GF-D8 (cell line): ENCODE data around the gene RMP24.
"Not testable (repeated sequence)": the region's sequence is repeated elsewhere in the genome, so short reads cannot be mapped to it uniquely, and the experiment has no call there.

Experiments
- DNase-seq: peaks from one replicate; lab custom pipeline; 2025; lab: John Stamatoyannopoulos, UW

The RMP24 gene

GRCh38 chr18:35972197-35973000 lies at the start of gene RMP24:
Gene RMP24 (plus strand): TSS chr18:35972679.
- peak; percentile 89 for DNase-seq

- no peak for DNase-seq
Measured at GRCh38 chr18:35923939-35924684, 48.4 kb upstream of the RMP24 start.

DNA sequence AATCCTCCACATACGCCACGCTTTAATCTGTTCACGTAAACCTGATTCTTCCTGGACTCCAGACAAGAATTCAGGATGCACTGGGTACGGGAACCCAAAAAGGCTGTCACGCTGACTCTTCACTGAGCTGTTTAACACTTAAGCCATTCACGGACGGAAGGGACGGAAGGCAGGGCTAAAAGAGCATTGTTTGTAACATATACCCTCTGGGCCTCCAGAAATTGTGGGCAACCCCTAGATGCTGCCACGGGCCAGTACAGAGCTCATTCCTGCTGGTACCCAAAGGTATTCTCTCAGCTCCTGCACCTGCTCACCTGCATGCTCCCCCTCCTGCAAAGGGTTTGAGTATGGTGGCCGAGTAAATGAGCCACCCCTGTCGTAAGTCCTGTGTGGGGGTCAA lies 45.6 kb upstream of the RMP24 start:
- DNase-seq, result no peak

- no peak for DNase-seq
Measured at GRCh38 chr18:35927430-35927829, 45.0 kb upstream of the RMP24 start.

DNA sequence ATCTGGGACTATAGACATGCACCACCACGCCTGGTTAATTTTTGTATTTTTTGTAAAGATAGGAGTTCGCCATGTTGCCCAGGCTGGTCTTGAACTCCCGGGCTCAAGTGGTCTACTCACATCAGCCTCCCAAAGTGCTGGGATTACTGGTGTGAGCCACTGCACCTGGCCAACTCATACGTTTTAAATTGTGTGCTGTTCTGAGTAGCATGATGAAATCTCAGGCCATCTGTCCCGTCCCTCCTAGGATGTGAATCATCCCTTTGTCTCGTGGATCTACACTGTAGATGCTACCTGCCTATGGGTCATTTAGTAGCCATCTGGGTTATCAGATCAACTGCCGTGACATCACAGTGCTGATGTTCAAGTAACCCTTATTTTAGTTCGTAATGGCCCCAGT lies 38.5 kb upstream of the RMP24 start:
- no peak for DNase-seq

DNA sequence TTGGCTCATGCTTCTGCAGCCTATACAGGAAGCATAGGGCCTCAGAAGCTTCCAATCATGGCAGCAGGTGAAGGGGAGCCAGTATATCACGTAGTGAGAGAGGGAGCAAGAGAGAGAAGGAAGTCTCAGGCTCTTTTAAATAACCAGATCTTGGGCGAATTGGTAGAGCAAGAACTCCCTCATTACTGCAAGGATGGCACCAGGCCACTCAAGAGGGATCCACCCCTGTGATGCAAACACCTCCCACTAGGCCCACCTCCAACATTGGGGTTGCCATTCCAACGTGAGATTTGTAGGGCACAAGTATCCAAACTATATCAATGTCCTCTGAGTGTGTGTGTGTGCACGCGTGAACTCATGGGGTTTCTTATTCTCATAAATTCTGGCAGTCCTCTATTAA lies 37.6 kb upstream of the RMP24 start:
- DNase-seq, result no peak

- no peak for DNase-seq
Measured at GRCh38 chr18:35935805-35936204, 36.7 kb upstream of the RMP24 start.

- no peak for DNase-seq
Measured at GRCh38 chr18:35936951-35937350, 35.5 kb upstream of the RMP24 start.

GRCh38 chr18:35938158-35938557 lies 34.3 kb upstream of the RMP24 start:
- DNase-seq, result no peak

DNA sequence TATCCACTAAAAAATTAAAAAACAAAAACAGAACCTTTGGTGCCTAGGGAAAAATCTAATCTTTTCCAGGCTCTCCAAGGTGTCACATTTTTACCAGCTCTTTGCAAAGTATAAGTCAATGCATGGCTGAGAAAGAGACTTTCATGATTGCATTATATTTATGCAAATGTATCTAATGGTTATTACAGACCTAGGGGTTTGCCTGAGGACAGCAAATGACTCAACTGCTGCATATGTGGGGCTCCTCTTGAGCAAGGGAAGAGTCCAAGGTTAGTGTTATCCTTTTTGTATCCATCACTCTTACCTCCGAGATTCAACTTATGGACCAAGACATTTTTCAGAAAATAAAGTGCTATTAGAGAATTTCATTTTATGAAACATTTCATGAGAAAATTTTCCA lies 33.9 kb upstream of the RMP24 start:
- no peak for DNase-seq

GRCh38 chr18:35939138-35939537 lies 33.3 kb upstream of the RMP24 start:
- no peak for DNase-seq

- DNase-seq, result no peak
Measured at GRCh38 chr18:35941299-35941698, 31.2 kb upstream of the RMP24 start.

DNA sequence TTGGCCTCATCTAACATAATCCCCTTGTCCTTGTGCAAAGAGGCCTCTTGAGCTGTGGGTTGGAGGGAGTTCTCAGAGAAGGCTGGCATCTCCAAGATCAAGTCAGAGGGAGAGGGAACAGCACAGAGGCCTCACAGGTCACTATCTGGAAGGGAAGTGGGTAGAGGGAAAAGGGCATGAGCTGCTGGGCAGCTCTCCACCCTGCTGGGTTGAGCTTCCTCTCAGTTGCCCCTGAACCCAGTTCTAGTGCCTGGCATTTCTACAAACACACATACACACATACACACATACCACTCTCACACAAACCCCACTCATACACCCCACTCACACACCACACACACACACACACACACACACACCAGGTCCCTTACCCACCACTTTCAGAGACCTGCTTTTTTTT lies 30.3 kb upstream of the RMP24 start:
- DNase-seq, result no peak

DNA sequence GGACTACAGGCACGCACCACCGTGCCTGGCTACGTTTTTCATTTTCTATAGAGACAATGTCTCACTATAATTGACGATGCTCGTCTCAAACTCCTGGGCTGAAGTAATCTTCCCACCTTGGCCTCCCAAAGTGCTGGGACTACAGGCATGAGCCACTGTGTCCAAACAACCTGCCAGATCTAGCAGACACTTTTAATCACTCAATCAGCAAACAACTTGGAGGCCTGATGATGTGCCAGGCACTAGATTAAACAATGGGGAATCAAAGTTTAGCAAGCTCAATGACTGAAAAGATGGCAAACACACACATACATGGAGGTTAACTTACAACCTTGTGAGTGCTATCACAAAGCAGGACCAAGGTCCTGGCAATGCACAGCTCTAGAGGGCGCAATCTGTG lies 29.8 kb upstream of the RMP24 start:
- DNase-seq, result no peak

GRCh38 chr18:35948080-35948479 lies 24.4 kb upstream of the RMP24 start:
- DNase-seq, result no peak

DNA sequence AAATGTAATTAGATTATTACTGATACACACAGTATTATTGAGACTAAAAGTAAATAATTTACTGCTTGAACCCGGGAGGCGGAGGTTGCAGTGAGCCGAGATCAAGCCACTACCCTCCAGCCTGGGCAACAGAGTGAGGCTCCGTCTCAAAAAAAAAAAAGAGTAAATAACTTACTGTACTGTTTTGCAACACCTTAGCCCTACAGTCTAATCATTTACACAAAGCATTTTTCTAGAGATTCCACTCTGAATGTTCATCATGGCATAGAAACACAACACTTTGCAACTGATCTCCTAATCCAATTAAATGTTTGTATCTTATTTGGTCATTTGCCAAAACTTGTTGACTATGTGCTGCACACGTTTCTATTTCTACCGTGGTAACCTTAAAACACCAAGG lies 23.4 kb upstream of the RMP24 start:
- DNase-seq, result no peak

- DNase-seq, result no peak
Measured at GRCh38 chr18:35949903-35950627, 22.4 kb upstream of the RMP24 start.

- DNase-seq, result no peak
Measured at GRCh38 chr18:35950628-35950982, 21.9 kb upstream of the RMP24 start.

- no peak for DNase-seq
Measured at GRCh38 chr18:35953688-35954087, 18.8 kb upstream of the RMP24 start.

GRCh38 chr18:35956226-35956625 lies 16.3 kb upstream of the RMP24 start:
- DNase-seq, result no peak

DNA sequence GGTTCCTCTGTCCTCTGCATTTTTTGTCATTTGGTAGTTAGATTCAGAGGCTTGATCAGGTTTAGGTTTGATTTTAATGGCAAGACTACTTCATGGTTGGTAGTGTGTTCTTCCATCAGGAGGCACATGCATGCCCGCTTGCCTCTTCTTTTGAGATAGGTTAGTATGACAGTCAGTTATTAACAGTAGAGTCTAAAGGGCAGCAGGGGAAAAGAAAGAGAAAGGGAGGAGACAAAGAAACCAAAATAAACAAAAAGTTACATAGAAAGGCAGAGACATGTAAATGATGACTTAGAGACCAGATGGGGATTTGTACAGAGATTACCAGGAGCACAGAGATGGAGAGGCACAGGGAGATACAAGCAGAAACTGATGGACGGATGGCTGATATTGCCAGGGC lies 10.2 kb upstream of the RMP24 start:
- no peak for DNase-seq

DNA sequence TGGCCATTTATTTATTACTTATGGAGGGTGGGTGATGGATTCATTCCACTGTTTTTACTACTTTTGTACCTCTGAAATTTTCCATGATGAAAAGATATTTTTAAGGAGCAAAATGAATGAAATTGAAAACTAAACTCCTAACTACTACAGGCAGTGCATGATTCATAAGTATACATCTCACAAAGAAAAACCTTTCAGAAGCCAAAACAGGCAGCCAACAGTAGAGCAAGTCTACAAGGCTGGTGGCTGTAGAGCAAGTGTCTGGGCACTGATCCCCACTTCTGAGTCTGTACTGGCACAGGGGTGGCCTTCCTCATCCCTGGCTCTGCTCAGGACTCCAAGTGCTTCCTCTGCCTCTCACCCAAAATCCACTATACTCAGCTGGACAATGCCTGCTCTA lies 8.2 kb upstream of the RMP24 start:
- DNase-seq, result no peak

DNA sequence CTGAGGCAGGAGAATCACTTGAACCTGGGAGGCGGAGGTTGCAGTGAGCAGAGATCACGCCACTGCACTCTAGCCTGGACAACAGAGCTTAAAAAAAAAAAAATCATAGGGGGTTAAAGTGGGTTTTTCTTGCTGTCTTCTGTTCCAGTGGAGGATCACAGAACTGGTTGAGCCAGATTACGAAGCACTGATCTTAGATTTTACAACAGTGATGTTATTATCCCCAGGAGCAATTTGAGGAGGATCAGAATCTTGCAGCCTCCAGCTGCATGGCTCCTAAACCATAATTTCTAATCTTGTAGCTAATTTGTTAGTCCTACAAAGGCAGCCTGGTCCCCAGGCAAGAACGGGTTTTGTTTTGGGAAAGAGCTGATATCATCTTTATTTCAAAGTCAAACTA lies 4.6 kb upstream of the RMP24 start:
- not testable (repeated sequence) for DNase-seq
